HUES64 (cell line): Measurements from ENCODE around the gene BEST2.
"Not testable (repeated sequence)": the region's sequence is repeated elsewhere in the genome, so short reads cannot be mapped to it uniquely, and the experiment has no call there.

Experiments used
- H3K27ac ChIP-seq: 2 replicates; pipeline ENCODE4 v1.7.0; 2013; ENCODE audit warnings: low read depth, low read length, inconsistent platforms
- H3K27me3 ChIP-seq: 2 replicates; pipeline ENCODE4 v1.6.1; 2013; ENCODE audit warnings: mild to moderate bottlenecking, low read length; ENCODE audit not compliant: insufficient read depth
- H3K36me3 ChIP-seq: 2 replicates; pipeline ENCODE4 v1.6.1; 2013; ENCODE audit warnings: mild to moderate bottlenecking, low read length; ENCODE audit not compliant: insufficient read depth
- H3K4me1 ChIP-seq: 2 replicates; pipeline ENCODE4 v1.6.1; 2013; ENCODE audit warnings: mild to moderate bottlenecking, low read length, moderate library complexity; ENCODE audit not compliant: insufficient read depth
- H3K4me3 ChIP-seq: 2 replicates; pipeline ENCODE4 v1.5.1; 2013; ENCODE audit warnings: mild to moderate bottlenecking, low read length, moderate library complexity
- H3K9ac ChIP-seq: 2 replicates; pipeline ENCODE4 v1.6.1; 2013; ENCODE audit warnings: mild to moderate bottlenecking, low read depth, low read length
- H3K9me3 ChIP-seq: 2 replicates; pipeline ENCODE4 v1.6.1; 2013; ENCODE audit warnings: low read depth, low read length; ENCODE audit not compliant: insufficient read depth
- WGBS: fragments of 150-250, 120-280 bp; methylation state at CpG from one replicate; pipeline ENCODE4 v1.1.7; 2013; ENCODE audit warnings: missing lambda C conversion rate; 5-methylcytosine and 5-hydroxymethylcytosine counted together

The BEST2 gene

GRCh38 chr19:12794971-12795381, 43.4 kb downstream of the BEST2 start:
- H3K4me3 ChIP-seq = no peak overlapping the region
- H3K9ac ChIP-seq = no peak overlapping the region
- H3K4me1 ChIP-seq = peaks cover 22% of the 10 kb centered on the region
- 95% methylated on average over 9 of the region's 9 CpGs for WGBS
- peaks cover 19% of the 10 kb centered on the region for H3K36me3 ChIP-seq
- no peaks in the 10 kb centered on the region for H3K9me3 ChIP-seq
- peaks cover 28% of the 10 kb centered on the region for H3K27me3 ChIP-seq
- no peak overlapping the region for H3K27ac ChIP-seq

DNA sequence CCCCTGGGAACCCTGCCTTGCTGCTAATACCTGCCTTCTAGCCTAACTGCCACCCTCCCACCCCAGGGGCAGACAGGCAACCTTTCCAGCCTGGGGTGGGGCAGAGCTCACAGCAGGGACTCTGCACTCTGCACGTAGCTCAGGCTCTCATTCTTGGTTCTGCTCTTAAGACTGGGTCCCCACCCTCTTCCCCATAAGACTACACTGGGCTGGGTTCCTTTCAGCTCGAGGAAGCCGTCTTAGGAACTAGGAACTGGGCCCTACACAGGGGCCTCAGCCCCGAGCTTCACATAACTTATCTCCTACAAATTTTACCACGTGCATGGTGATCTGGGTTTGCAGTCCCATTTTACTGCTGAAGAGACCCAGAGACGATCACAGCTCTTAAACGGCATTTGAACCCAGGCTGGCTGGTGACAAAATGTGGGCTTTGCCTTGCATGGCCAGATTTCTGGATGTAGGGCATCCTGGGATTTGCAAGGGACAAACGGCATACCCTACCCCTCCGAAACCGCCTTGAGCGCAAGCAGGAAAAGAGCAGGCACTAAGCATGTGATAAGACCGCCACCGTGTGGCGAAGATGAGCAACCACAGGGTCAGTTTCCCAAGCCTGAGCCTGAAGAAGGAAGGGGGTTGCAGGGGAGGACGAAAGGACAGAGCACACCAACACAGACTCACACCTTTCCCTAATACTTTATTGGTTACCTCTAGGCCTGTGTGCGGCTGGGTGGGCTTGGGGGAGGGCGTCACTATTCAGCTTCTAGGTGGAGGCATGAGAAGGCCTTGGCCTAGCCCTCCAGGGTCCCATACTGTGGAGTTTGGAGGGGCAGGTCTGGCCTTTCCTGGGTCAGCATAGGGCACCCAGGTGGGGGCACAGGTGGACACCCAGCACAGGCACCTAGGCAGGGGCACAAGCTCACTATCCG, 44.8 kb downstream of the BEST2 start:
- Histone ChIP-seq H3K36me3 (peaks cover 26% of the 10 kb centered on the region), H3K4me1 (peaks cover 18% of the 10 kb centered on the region), H3K9ac (no peak overlapping the region), H3K27me3 (peaks cover 16% of the 10 kb centered on the region), H3K4me3 (no peak overlapping the region), H3K9me3 (no peaks in the 10 kb centered on the region), H3K27ac (no peak overlapping the region; the same call in 1 of the 2 replicates)
- 18% methylated on average over 17 of the region's 18 CpGs for WGBS

DNA sequence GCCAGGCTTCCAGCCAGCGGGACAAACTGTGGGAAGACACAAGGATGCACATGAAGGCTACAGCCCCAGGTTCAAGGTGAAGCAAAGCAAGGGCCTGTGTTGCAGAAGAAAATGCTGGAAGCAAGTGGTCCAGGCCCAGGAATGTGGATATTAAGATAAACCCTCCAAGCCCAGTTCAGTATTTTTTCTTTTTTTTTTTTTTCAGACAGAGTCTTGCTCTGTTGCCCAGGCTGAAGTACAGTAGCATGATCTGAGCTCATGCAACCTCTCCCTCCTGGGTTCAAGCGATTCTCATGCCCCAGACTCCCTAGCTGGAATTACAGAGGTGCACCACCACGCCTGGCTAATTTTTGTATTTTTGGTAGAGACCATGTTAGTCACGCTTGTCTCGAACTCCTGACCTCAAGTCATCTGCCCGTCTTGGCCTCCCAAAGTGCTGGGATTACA, 45.6 kb downstream of the BEST2 start:
- 97% methylated on average over 6 of the region's 6 CpGs for WGBS
- H3K9me3 ChIP-seq = no peaks in the 10 kb centered on the region
- peaks cover 26% of the 10 kb centered on the region for H3K36me3 ChIP-seq
- peaks cover 18% of the 10 kb centered on the region for H3K4me1 ChIP-seq
- H3K27me3 ChIP-seq = peaks cover 10% of the 10 kb centered on the region
- no peak overlapping the region for H3K4me3 ChIP-seq
- H3K27ac ChIP-seq = no peak overlapping the region
- H3K9ac ChIP-seq = no peak overlapping the region

DNA sequence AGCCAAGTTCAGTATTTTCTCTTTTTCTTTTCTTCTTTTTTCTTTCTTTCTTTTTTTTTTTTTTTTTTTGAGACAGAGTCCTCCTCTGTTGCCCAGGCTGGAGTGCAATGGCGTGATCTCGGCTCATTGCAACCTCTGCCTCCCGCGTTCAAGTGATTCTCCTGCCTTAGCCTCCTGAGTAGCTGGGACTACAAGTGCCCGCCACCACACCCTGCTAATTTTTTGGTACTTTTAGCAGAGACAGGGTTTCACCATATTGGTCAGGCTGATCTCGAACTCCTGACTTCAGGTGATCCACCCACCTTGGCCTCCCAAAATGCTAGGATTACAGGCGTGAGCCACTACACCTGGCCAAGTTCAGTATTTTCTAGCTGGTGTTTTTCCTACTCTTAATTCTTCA, 46.0 kb downstream of the BEST2 start:
- Histone ChIP-seq H3K4me1 (peaks cover 18% of the 10 kb centered on the region), H3K36me3 (peaks cover 26% of the 10 kb centered on the region)
- H3K27ac ChIP-seq, H3K4me3 ChIP-seq, H3K27me3 ChIP-seq, H3K9me3 ChIP-seq, H3K9ac ChIP-seq: not testable (repeated sequence)
- 93% methylated on average over 7 of the region's 7 CpGs for WGBS

- no peak overlapping the region for H3K9ac ChIP-seq
- peaks cover 10% of the 10 kb centered on the region; the same call in 1 of the 2 replicates for H3K27me3 ChIP-seq
- H3K4me1 ChIP-seq = peaks cover 13% of the 10 kb centered on the region
- no peak overlapping the region for H3K27ac ChIP-seq
- peaks cover 26% of the 10 kb centered on the region for H3K36me3 ChIP-seq
- no peaks in the 10 kb centered on the region for H3K9me3 ChIP-seq
- H3K4me3 ChIP-seq = peak overlapping the region; percentile 77; the same call in 1 of the 2 replicates
- WGBS = 96% methylated on average over 18 of the region's 18 CpGs
Observed at GRCh38 chr19:12799742-12800465, 48.3 kb downstream of the BEST2 start.

- Histone ChIP-seq H3K4me1 (peaks cover 13% of the 10 kb centered on the region), H3K9me3 (no peaks in the 10 kb centered on the region), H3K9ac (peak overlapping the region; percentile 81; the same call in 1 of the 2 replicates), H3K27me3 (peaks cover 10% of the 10 kb centered on the region; the same call in 1 of the 2 replicates), H3K4me3 (peak overlapping the region; percentile 77), H3K27ac (no peak overlapping the region), H3K36me3 (peaks cover 26% of the 10 kb centered on the region)
- WGBS = 89% methylated on average over 1 of the region's 1 CpG
Observed at GRCh38 chr19:12800466-12800770, 48.8 kb downstream of the BEST2 start.

GRCh38 chr19:12800923-12801465, 49.4 kb downstream of the BEST2 start:
- H3K9ac ChIP-seq = peak overlapping the region; percentile 81
- H3K27me3 ChIP-seq = peaks cover 10% of the 10 kb centered on the region; the same call in 1 of the 2 replicates
- H3K4me3 ChIP-seq = peak overlapping the region; percentile 77
- H3K27ac ChIP-seq = peak overlapping the region; percentile 51; the same call in 1 of the 2 replicates
- WGBS = 4% methylated on average over 38 of the region's 38 CpGs
- H3K36me3 ChIP-seq = peaks cover 26% of the 10 kb centered on the region
- H3K9me3 ChIP-seq = no peaks in the 10 kb centered on the region
- peaks cover 10% of the 10 kb centered on the region for H3K4me1 ChIP-seq

- peak within 1 kb of the TSS; percentile 51; the same call in 1 of the 2 replicates for H3K27ac ChIP-seq
- peak within 1 kb of the TSS; percentile 81 for H3K9ac ChIP-seq
- H3K4me3 ChIP-seq = peak within 1 kb of the TSS; percentile 77
- peaks cover 10% of the 10 kb centered on the region; the same call in 1 of the 2 replicates for H3K27me3 ChIP-seq
- under 1% methylated on average over 78 of the region's 78 CpGs for WGBS
- peaks cover 26% of the 10 kb centered on the region for H3K36me3 ChIP-seq
- H3K9me3 ChIP-seq = no peaks in the 10 kb centered on the region
- peaks cover 5% of the 10 kb centered on the region; the same call in 1 of the 2 replicates for H3K4me1 ChIP-seq
Observed at GRCh38 chr19:12801466-12802266, 50.1 kb downstream of the BEST2 start, which contains the start of the genes PRDX2 and THSD8. TSS of gene PRDX2 (minus strand) at chr19:12801800. CDS start at chr19:12801261, 539 bp downstream. TSS of gene THSD8 (plus strand) at chr19:12802069. CDS start at chr19:12802072, 3 bp downstream.

DNA sequence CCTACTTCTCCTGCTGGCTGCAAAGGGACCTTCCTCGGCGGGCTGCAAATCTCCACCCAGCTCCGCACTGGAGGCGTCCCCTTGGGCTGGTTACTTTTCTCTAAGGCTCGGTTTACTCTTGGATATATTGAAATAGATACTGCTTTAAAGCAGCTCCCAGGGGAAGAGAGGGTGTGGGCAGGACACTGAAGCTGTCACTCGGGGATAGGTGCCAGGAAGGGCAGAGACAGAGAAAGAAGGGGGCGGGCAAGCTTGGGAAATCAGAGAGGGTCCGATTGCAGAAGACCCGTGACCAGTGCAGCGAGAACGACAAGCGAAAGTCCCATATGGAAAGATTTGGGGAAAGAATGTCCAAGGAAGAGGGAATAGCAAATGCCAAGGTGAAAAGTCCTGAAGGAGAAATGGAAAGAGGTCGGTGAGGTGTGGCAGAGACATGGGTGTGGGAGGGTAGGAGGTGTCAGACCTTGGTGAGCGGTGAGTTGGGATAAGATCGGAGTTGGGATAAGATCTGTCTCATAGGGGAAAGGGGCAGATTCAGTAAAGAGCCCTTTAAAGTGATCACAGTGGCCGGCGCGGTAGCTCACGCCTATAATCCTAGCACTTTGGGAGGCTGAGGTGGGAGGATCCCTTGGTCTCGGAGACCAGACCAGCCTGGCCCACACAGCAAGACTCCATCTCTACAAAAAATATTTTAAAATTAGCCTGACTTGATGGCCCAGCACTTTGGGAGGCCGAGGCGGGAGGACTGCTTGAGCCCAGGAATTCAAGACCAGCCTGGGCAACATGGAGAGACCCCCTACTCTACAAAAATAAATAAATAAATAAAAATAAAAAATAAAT, 50.9 kb downstream of the BEST2 start:
- H3K27ac ChIP-seq = no peak overlapping the region
- WGBS = 49% methylated on average over 22 of the region's 22 CpGs
- peaks cover 19% of the 10 kb centered on the region for H3K36me3 ChIP-seq
- no peaks in the 10 kb centered on the region for H3K9me3 ChIP-seq
- H3K9ac ChIP-seq = no peak overlapping the region
- peaks cover 10% of the 10 kb centered on the region; the same call in 1 of the 2 replicates for H3K27me3 ChIP-seq
- peaks cover 5% of the 10 kb centered on the region; the same call in 1 of the 2 replicates for H3K4me1 ChIP-seq
- peak overlapping the region; percentile 77 for H3K4me3 ChIP-seq
